Mammary epithelial cell (primary cell): ENCODE measurements around the gene SP4.

ENCODE experiments used
- EZH2 ChIP-seq: IDR thresholded peaks from 2 replicates; pipeline ENCODE4 v1.6.1; 2012; ENCODE audit warnings: low read length, inconsistent platforms, borderline replicate concordance
- TF ChIP-seq, protein P1 (sequence below), 2 donors: IDR thresholded peaks in 1 of 2; conservative IDR thresholded peaks in 1 of 2; 2 replicates each; pipeline ENCODE4 v1.5.1; 2011 to 2012; ENCODE audit warnings: inconsistent platforms in 2 of 2, low read length in 2 of 2, mild to moderate bottlenecking in 2 of 2, control low read depth in 1 of 2, low read depth in 1 of 2; ENCODE audit not compliant: insufficient read depth in 1 of 2; ENCODE audit errors: extremely low read depth in 1 of 2

DNA sequence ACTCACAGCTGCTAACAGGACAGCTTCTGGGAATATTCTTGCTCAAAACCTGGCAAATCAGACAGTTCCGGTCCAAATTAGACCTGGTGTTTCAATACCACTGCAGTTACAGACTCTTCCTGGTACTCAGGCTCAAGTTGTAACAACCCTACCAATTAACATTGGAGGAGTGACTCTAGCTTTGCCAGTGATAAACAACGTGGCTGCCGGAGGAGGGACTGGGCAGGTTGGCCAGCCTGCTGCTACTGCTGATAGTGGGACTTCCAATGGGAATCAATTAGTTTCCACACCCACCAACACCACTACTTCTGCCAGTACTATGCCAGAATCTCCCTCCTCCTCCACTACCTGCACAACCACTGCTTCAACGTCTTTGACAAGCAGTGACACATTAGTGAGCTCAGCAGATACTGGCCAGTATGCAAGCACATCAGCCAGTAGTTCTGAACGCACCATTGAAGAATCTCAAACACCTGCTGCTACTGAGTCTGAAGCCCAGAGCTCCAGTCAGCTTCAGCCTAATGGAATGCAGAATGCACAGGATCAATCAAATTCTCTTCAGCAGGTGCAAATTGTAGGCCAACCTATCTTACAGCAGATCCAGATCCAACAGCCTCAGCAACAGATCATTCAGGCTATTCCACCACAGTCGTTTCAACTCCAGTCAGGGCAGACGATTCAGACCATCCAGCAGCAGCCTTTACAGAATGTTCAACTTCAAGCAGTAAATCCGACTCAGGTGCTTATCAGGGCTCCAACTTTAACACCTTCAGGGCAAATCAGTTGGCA is 2.1 kb downstream of the SP4 start:
- TF ChIP-seq, protein P1, sequence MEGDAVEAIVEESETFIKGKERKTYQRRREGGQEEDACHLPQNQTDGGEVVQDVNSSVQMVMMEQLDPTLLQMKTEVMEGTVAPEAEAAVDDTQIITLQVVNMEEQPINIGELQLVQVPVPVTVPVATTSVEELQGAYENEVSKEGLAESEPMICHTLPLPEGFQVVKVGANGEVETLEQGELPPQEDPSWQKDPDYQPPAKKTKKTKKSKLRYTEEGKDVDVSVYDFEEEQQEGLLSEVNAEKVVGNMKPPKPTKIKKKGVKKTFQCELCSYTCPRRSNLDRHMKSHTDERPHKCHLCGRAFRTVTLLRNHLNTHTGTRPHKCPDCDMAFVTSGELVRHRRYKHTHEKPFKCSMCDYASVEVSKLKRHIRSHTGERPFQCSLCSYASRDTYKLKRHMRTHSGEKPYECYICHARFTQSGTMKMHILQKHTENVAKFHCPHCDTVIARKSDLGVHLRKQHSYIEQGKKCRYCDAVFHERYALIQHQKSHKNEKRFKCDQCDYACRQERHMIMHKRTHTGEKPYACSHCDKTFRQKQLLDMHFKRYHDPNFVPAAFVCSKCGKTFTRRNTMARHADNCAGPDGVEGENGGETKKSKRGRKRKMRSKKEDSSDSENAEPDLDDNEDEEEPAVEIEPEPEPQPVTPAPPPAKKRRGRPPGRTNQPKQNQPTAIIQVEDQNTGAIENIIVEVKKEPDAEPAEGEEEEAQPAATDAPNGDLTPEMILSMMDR (conservative IDR thresholded peaks at IDR 0.05 in 1 of 2, IDR thresholded peaks at IDR 0.05 in 1 of 2; ENCODE audit: extremely low read depth in 1 of 2, insufficient read depth in 1 of 2, low read depth in 1 of 2, low read length in 2 of 2), result no peak
- TF ChIP-seq EZH2, result no peak
